ENCODE data around the gene CACNA1D. TPM values are rescaled to one million over a fixed set of nuclear protein-coding genes. Genes with fewer than 3 reads are reported as not detected.

Gene CACNA1D
- total RNA-seq, 1 donor from 2014 or later = 0.95 TPM

GRCh38 chr3:53811143-53811927 is 316.9 kb downstream of the CACNA1D start:
- Mint-ChIP-seq H3K27ac (ENCODE audit: unreplicated experiment) (no peak overlapping the region), H3K4me3 (ENCODE audit: unreplicated experiment) (no peak overlapping the region), H3K27me3 (ENCODE audit: low read depth) (no peaks in the 10 kb centered on the region), H3K36me3 (ENCODE audit: low read depth) (no peaks in the 10 kb centered on the region), H3K4me1 (ENCODE audit: low read depth) (peaks cover 7% of the 10 kb centered on the region), H3K9me3 (ENCODE audit: low read depth) (no peaks in the 10 kb centered on the region)
- TF ChIP-seq, protein P1, sequence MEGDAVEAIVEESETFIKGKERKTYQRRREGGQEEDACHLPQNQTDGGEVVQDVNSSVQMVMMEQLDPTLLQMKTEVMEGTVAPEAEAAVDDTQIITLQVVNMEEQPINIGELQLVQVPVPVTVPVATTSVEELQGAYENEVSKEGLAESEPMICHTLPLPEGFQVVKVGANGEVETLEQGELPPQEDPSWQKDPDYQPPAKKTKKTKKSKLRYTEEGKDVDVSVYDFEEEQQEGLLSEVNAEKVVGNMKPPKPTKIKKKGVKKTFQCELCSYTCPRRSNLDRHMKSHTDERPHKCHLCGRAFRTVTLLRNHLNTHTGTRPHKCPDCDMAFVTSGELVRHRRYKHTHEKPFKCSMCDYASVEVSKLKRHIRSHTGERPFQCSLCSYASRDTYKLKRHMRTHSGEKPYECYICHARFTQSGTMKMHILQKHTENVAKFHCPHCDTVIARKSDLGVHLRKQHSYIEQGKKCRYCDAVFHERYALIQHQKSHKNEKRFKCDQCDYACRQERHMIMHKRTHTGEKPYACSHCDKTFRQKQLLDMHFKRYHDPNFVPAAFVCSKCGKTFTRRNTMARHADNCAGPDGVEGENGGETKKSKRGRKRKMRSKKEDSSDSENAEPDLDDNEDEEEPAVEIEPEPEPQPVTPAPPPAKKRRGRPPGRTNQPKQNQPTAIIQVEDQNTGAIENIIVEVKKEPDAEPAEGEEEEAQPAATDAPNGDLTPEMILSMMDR (IDR thresholded peaks at IDR 0.05) = no peak
- peak; percentile 86 for DNase-seq (ENCODE audit: low spot score)

DNA sequence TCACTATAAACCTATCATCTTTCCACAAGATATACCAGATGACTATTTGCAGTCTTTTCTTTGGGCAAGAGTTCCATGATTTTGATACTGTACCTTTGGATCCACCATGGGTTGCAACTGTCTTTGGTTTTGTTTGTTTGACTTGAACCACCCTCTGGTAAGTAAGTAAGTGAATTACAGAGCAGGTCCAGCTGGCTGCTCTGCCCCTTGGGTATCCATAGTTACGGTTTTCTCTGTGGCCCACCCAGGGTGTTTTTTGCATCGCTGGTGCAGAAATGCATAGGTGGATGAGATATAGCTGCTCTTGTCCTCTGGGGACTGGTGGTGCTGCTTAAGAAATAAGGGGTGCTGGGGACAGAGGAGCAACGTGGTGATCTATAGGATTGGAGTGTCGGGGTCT is 318.0 kb downstream of the CACNA1D start:
- no peak for DNase-seq (ENCODE audit: low spot score)
- H3K27ac Mint-ChIP-seq (ENCODE audit: unreplicated experiment) = no peak overlapping the region
- H3K36me3 Mint-ChIP-seq (ENCODE audit: low read depth) = no peaks in the 10 kb centered on the region
- no peaks in the 10 kb centered on the region for H3K27me3 Mint-ChIP-seq (ENCODE audit: low read depth)
- no peaks in the 10 kb centered on the region for H3K4me1 Mint-ChIP-seq (ENCODE audit: low read depth)
- no peaks in the 10 kb centered on the region for H3K9me3 Mint-ChIP-seq (ENCODE audit: low read depth)
- TF ChIP-seq, protein P1 (IDR thresholded peaks at IDR 0.05) = no peak
- H3K4me3 Mint-ChIP-seq (ENCODE audit: unreplicated experiment) = no peak overlapping the region

DNA sequence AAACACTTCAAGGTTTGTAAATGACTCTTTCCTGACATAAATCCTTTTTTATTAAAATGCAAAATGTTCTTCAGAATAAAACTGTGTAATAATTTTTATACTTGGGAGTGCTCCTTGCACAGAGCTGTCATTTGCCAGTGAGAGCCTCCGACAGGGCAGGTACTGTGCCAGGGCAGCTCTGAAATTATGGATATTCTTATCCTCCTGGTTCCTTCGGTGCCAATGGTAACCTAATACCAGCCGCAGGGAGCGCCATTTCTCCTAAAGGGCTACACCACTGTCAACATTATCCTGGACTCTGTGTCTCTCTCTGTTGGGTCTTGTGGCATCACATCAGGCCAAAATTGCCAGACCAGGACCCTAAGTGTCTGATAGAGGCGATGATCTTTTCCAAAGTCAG is 318.8 kb downstream of the CACNA1D start:
- H3K9me3 Mint-ChIP-seq (ENCODE audit: low read depth) = no peaks in the 10 kb centered on the region
- no peak overlapping the region for H3K27ac Mint-ChIP-seq (ENCODE audit: unreplicated experiment)
- no peaks in the 10 kb centered on the region for H3K36me3 Mint-ChIP-seq (ENCODE audit: low read depth)
- H3K4me1 Mint-ChIP-seq (ENCODE audit: low read depth) = no peaks in the 10 kb centered on the region
- H3K4me3 Mint-ChIP-seq (ENCODE audit: unreplicated experiment) = no peak overlapping the region
- TF ChIP-seq, protein P1 (IDR thresholded peaks at IDR 0.05) = no peak
- no peak for DNase-seq (ENCODE audit: low spot score)
- no peaks in the 10 kb centered on the region for H3K27me3 Mint-ChIP-seq (ENCODE audit: low read depth)

- Mint-ChIP-seq H3K4me1 (ENCODE audit: low read depth) (no peaks in the 10 kb centered on the region), H3K9me3 (ENCODE audit: low read depth) (no peaks in the 10 kb centered on the region), H3K36me3 (ENCODE audit: low read depth) (no peaks in the 10 kb centered on the region), H3K27me3 (ENCODE audit: low read depth) (no peaks in the 10 kb centered on the region), H3K4me3 (ENCODE audit: unreplicated experiment) (no peak overlapping the region), H3K27ac (ENCODE audit: unreplicated experiment) (no peak overlapping the region)
- TF ChIP-seq, protein P1 (IDR thresholded peaks at IDR 0.05) = no peak
- DNase-seq (ENCODE audit: low spot score) = no peak
These were observed 319.5 kb downstream of the CACNA1D start for GRCh38 chr3:53813876-53814275.

- Mint-ChIP-seq H3K27me3 (ENCODE audit: low read depth) (no peaks in the 10 kb centered on the region), H3K36me3 (ENCODE audit: low read depth) (no peaks in the 10 kb centered on the region)
These were observed 320.7 kb downstream of the CACNA1D start for GRCh38 chr3:53815067-53815466.

More at GRCh38 chr3:53815067-53815466, 320.7 kb downstream of the CACNA1D start:
- Mint-ChIP-seq H3K27ac (ENCODE audit: unreplicated experiment) (no peak overlapping the region), H3K4me3 (ENCODE audit: unreplicated experiment) (no peak overlapping the region), H3K9me3 (ENCODE audit: low read depth) (no peaks in the 10 kb centered on the region), H3K4me1 (ENCODE audit: low read depth) (no peaks in the 10 kb centered on the region)
- TF ChIP-seq, protein P1 (IDR thresholded peaks at IDR 0.05) = no peak
- DNase-seq (ENCODE audit: low spot score) = no peak
